ENCODE measurements around the gene RAB12. TPM values are rescaled to one million over a fixed set of nuclear protein-coding genes. Genes with fewer than 3 reads are reported as not detected.

RAB12 gene
- total RNA-seq, 1 donor from 2014 or later: 103 TPM

DNA sequence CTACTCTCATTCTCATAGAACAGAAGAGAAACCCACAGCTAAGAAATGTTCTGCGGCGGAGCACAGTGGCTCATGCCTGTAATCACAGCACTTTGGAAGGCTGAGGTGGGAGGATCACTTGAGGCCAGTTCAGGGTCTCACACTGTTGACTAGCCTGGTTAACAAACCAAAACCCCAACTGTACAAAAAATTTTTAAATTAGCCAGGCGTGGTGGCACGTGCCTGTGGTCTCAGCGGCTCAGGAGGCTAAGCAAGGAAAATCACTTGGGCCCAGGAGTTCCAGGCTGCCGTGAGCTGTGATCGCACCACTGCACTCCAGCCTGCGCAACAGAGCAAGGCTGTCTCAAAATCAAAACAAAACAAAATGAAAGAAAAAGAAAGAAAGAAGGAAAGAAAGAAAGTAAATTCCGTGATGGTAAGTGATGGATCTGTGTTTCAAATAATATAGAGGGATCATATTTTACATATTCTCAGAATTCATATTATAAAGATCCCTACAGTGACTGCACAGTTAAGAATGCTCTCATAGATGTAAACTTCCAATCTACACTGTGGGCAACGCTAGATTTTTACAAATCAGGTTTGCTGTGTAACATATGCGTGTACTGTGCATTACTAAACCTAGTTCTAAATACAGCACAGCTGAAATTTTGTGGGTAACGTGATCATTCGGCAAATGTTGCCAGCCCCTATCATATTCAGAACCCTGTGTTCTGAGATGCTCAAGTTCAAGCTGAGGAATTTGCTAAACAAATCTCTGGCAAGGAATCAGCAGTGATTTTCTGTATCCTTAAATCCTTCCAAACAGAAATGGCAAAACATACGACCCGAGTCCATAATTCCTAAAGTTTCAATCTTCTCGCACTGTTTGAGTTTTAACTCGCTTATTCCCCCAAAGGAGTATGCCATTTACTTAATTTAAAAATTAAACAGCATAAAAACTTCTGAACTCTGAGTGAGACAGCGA lies 1.2 kb upstream of the RAB12 start:
- Histone ChIP-seq H3K4me3 (peak overlapping the region; percentile 98), H3K9me3 (replicated peaks) (no peaks in the 10 kb centered on the region), H3K27me3 (ENCODE audit: low read depth) (no peaks in the 10 kb centered on the region), H3K36me3 (no peaks in the 10 kb centered on the region), H3K4me1 (peaks cover 49% of the 10 kb centered on the region), H3K27ac (replicated peaks) (peak overlapping the region; percentile 88)
- DNase-seq: no peak
- intact Hi-C loops (cut with micrococcal nuclease): no loop called here
- TF ChIP-seq, protein P1, sequence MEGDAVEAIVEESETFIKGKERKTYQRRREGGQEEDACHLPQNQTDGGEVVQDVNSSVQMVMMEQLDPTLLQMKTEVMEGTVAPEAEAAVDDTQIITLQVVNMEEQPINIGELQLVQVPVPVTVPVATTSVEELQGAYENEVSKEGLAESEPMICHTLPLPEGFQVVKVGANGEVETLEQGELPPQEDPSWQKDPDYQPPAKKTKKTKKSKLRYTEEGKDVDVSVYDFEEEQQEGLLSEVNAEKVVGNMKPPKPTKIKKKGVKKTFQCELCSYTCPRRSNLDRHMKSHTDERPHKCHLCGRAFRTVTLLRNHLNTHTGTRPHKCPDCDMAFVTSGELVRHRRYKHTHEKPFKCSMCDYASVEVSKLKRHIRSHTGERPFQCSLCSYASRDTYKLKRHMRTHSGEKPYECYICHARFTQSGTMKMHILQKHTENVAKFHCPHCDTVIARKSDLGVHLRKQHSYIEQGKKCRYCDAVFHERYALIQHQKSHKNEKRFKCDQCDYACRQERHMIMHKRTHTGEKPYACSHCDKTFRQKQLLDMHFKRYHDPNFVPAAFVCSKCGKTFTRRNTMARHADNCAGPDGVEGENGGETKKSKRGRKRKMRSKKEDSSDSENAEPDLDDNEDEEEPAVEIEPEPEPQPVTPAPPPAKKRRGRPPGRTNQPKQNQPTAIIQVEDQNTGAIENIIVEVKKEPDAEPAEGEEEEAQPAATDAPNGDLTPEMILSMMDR (IDR thresholded peaks at IDR 0.05; ENCODE audit: borderline replicate concordance): no peak

- peak overlapping the region; percentile 88 for H3K27ac ChIP-seq (replicated peaks)
- peak; percentile 23 for DNase-seq
- H3K9me3 ChIP-seq (replicated peaks): no peaks in the 10 kb centered on the region
- no peaks in the 10 kb centered on the region for H3K36me3 ChIP-seq
- H3K27me3 ChIP-seq (ENCODE audit: low read depth): no peaks in the 10 kb centered on the region
- H3K4me3 ChIP-seq: peak overlapping the region; percentile 98
- peaks cover 67% of the 10 kb centered on the region for H3K4me1 ChIP-seq
- intact Hi-C loops (cut with micrococcal nuclease): no loop called here
- TF ChIP-seq, protein P1 (IDR thresholded peaks at IDR 0.05; ENCODE audit: borderline replicate concordance): no peak
These were observed 622 bp downstream of the RAB12 start for GRCh38 chr18:8609659-8610458.

- Histone ChIP-seq H3K4me3 (peak overlapping the region; percentile 98), H3K9me3 (replicated peaks) (no peaks in the 10 kb centered on the region), H3K27me3 (ENCODE audit: low read depth) (no peaks in the 10 kb centered on the region), H3K36me3 (no peaks in the 10 kb centered on the region), H3K4me1 (peaks cover 73% of the 10 kb centered on the region), H3K27ac (replicated peaks) (peak overlapping the region; percentile 88)
- intact Hi-C loops (cut with micrococcal nuclease): no loop called here
- DNase-seq: no peak
- TF ChIP-seq, protein P1 (IDR thresholded peaks at IDR 0.05; ENCODE audit: borderline replicate concordance): no peak
These were observed 1.2 kb downstream of the RAB12 start for GRCh38 chr18:8610459-8610851.

DNA sequence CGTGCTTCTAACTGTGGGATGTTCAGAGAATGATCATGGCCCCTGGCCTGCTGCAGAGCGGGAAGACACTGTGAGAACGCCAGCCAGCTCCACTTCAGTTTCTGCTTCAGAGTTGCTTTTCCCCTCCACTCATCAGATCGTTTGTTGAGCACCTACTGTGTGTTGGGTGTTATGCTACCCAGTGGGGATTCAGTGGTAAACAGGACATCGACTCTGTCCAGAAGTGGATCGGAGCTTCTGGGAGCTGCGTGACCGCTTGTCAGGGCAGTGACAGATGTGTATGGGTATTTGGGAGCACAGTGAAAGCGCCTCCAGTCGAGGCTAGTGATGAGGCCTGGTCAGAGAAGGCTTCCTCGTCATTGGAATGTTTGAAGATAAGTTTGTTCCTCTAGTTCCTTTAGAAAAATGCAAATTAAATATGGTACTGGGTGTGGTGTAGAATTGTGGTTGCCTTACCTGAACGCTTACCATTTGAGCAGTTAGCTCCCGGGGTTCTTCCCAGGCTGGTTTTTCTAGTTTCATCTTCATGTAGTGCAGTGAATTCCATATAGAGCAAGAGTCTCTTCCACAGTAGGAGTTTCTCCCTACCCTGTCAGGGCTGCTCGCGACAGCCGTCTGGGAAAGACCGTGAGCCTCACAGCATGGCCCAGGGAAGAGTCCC lies 2.8 kb downstream of the RAB12 start:
- intact Hi-C loops (cut with micrococcal nuclease): no loop called here
- Histone ChIP-seq H3K27ac (replicated peaks) (peak overlapping the region; percentile 11), H3K4me1 (peaks cover 88% of the 10 kb centered on the region)

More for the DNA sequence above, 2.8 kb downstream of the RAB12 start:
- Histone ChIP-seq H3K9me3 (replicated peaks) (no peaks in the 10 kb centered on the region), H3K36me3 (no peaks in the 10 kb centered on the region), H3K4me3 (peak overlapping the region; percentile 98), H3K27me3 (ENCODE audit: low read depth) (no peaks in the 10 kb centered on the region)
- no peak for DNase-seq
- TF ChIP-seq, protein P1 (IDR thresholded peaks at IDR 0.05; ENCODE audit: borderline replicate concordance): no peak
